ENCODE data around the gene STK33. TPM values are rescaled to one million over a fixed set of nuclear protein-coding genes. Genes with fewer than 3 reads are reported as not detected.

The STK33 gene
- total and polyA plus RNA-seq, 12 donors: 6.8 to 36.0 (median 17.2) TPM

DNA sequence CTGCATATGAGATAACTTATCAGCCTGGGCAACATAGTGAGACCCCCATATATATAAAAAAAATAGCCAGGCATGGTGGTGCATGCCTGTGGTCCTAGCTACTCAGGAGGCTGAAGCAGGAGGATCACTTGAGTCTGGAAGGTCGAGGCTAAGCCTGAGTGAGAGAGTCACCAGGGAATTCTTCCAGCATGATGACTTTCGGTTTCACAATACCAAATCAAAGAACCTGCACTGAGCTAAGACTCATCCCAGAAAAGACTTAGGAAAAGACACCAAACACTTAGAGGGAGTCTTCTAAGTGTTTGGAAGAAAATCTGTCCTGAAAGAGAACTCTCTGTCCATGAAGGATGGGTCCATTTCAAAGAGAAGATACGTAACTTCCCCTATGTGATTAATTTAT lies 12.7 kb downstream of the STK33 start:
- no peaks in the 10 kb centered on the region for H3K27me3 ChIP-seq
- no peaks in the 10 kb centered on the region for H3K9me3 ChIP-seq (replicated peaks in 1 of 3)
- H3K4me1 ChIP-seq (replicated peaks in 1 of 2): peaks cover 12 to 16% of the 10 kb centered on the region in 2 donors
- DNase-seq: no peak
- H3K27ac ChIP-seq: no peak overlapping the region
- 66 to 77% (median 72%) methylated on average over 3 of the region's 3 CpGs for WGBS, 4 donors
- intact Hi-C loops (cut with DNase I): no loop called here
- no peaks in the 10 kb centered on the region for H3K36me3 ChIP-seq (replicated peaks in 1 of 2)
- TF ChIP-seq POLR2A (IDR thresholded peaks at IDR 0.05): no peak
- TF ChIP-seq, protein P1, sequence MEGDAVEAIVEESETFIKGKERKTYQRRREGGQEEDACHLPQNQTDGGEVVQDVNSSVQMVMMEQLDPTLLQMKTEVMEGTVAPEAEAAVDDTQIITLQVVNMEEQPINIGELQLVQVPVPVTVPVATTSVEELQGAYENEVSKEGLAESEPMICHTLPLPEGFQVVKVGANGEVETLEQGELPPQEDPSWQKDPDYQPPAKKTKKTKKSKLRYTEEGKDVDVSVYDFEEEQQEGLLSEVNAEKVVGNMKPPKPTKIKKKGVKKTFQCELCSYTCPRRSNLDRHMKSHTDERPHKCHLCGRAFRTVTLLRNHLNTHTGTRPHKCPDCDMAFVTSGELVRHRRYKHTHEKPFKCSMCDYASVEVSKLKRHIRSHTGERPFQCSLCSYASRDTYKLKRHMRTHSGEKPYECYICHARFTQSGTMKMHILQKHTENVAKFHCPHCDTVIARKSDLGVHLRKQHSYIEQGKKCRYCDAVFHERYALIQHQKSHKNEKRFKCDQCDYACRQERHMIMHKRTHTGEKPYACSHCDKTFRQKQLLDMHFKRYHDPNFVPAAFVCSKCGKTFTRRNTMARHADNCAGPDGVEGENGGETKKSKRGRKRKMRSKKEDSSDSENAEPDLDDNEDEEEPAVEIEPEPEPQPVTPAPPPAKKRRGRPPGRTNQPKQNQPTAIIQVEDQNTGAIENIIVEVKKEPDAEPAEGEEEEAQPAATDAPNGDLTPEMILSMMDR (IDR thresholded peaks at IDR 0.05): no peak
- no peak overlapping the region for H3K4me3 ChIP-seq

DNA sequence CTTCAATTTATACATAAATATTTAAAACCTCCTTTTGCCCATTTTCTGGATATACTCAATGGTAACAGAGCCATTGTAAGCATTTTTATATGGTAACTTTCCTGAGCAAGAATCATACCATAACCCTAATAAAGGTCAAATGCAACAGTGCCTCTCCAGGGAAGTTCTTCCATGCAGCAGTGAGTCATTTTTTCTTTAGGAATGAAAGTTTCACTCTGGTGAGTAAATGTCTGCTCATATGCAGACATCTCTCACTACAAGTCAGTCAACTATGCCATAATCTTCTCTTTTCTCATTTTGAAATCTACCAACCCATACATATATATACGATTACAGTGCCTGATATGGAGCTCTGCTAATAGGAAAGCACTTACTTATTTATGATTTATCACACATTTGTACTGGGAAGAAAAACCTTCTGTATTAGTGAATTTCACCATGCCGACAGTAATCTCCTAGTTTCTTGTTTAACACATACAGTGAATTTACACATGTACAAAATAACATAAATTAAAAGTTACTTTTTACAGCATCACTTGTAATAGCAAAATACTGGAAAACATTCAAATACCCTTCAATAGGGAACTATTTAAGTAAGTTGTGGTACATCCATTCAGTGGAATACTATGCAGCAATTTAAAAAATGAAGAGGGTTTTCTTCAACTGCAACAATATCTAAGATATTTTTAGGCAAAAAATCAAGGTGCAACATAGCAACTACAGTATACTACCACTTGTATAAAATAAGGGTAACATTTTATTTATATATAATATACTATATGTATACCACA lies 16.0 kb downstream of the STK33 start:
- H3K36me3 ChIP-seq (replicated peaks in 1 of 2): no peaks in the 10 kb centered on the region
- H3K27ac ChIP-seq: no peak overlapping the region
- intact Hi-C loops (cut with DNase I): no loop called here
- TF ChIP-seq, protein P1 (IDR thresholded peaks at IDR 0.05): no peak
- TF ChIP-seq POLR2A (IDR thresholded peaks at IDR 0.05): no peak
- no peaks in the 10 kb centered on the region for H3K4me1 ChIP-seq (replicated peaks in 1 of 2)
- H3K4me3 ChIP-seq: no peak overlapping the region
- no peak for DNase-seq
- no peaks in the 10 kb centered on the region for H3K27me3 ChIP-seq
- WGBS, 4 donors: 95 to 99% (median 97%) methylated on average over 2 of the region's 2 CpGs
- no peaks in the 10 kb centered on the region for H3K9me3 ChIP-seq (replicated peaks in 1 of 3)

DNA sequence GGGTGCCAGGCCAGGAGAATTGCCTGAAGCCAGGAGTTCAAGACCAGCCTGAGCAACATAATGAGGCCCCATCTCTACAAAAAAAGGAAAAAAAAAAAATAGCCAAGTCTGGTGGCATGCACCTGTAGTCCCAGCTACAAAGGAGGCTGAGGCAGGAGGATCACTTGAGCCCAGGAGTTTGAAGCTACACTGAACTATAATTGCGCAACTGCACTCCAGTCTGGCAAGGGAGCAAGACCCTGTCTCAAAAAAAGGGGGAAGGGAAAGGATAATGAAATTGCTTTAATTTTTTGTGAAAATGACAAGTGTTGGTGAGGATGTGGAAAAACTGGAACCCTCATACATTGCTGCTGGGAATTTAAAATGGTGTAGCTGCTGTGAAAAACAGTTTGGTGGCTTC lies 19.2 kb downstream of the STK33 start:
- H3K36me3 ChIP-seq (replicated peaks in 1 of 2): no peaks in the 10 kb centered on the region
- H3K27ac ChIP-seq: no peak overlapping the region
- 94 to 100% (median 98%) methylated on average over 1 of the region's 1 CpG for WGBS, 4 donors
- DNase-seq: no peak
- TF ChIP-seq, protein P1 (IDR thresholded peaks at IDR 0.05): no peak
- TF ChIP-seq POLR2A (IDR thresholded peaks at IDR 0.05): no peak
- no peaks in the 10 kb centered on the region for H3K4me1 ChIP-seq (replicated peaks in 1 of 2)
- intact Hi-C loops (cut with DNase I): no loop called here
- no peaks in the 10 kb centered on the region for H3K27me3 ChIP-seq
- no peak overlapping the region for H3K4me3 ChIP-seq
- H3K9me3 ChIP-seq (replicated peaks in 1 of 3): no peaks in the 10 kb centered on the region

DNA sequence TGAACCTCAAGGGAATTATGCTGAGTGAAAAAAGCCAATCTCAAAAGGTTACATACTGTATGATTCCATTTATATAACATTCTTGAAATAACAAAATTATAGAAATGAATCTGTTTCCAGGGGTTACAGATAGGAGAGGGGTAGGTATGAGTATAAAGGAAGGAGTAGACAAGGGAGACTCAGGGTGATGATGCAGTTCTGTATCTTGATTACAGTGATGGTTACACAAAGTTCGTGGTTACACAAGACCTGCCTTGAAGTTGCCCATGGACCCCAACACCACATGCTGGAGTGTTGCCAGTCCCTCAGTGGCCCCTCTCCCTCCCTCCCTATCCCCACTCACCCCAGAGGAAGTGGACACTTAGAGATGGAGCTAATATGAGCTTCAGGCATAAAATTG lies 20.3 kb downstream of the STK33 start:
- Histone ChIP-seq H3K4me3 (no peak overlapping the region), H3K27ac (no peak overlapping the region), H3K9me3 (replicated peaks in 1 of 3) (no peaks in the 10 kb centered on the region), H3K4me1 (replicated peaks in 1 of 2) (no peaks in the 10 kb centered on the region), H3K36me3 (replicated peaks in 1 of 2) (no peaks in the 10 kb centered on the region), H3K27me3 (no peaks in the 10 kb centered on the region)
- DNase-seq: no peak
- 75 to 93% (median 84%) methylated on average over 1 of the region's 1 CpG for WGBS, 4 donors
- TF ChIP-seq, protein P1 (IDR thresholded peaks at IDR 0.05): no peak
- TF ChIP-seq POLR2A (IDR thresholded peaks at IDR 0.05): no peak
- intact Hi-C loops (cut with DNase I): no loop called here

Measured in adrenal gland (tissue), 12 donors.